Femur (tissue), 1 donor: ENCODE results near the gene DNPEP.

Experiments used
- DNase-seq: peaks from one replicate; pipeline ENCODE4 v3.0.0-alpha.2; 2017

DNPEP gene

GRCh38 chr2:219356834-219357233 lies 30.9 kb downstream of the DNPEP start:
- DNase-seq: no peak

GRCh38 chr2:219354582-219354981 lies 33.1 kb downstream of the DNPEP start:
- DNase-seq: no peak

GRCh38 chr2:219353129-219353528 lies 34.6 kb downstream of the DNPEP start:
- DNase-seq: no peak

- peak; percentile 56 for DNase-seq
Measured at GRCh38 chr2:219352448-219353023, 35.2 kb downstream of the DNPEP start.

- DNase-seq: no peak
Measured at GRCh38 chr2:219350710-219351221, 36.9 kb downstream of the DNPEP start.

GRCh38 chr2:219350215-219350614 lies 37.5 kb downstream of the DNPEP start:
- DNase-seq: no peak

- DNase-seq: peak; percentile 64
Measured at GRCh38 chr2:219344751-219345430, 42.8 kb downstream of the DNPEP start.

- DNase-seq: no peak
Measured at GRCh38 chr2:219335373-219335786, 52.3 kb downstream of the DNPEP start.

GRCh38 chr2:219334076-219334475 lies 53.6 kb downstream of the DNPEP start:
- no peak for DNase-seq

- DNase-seq: no peak
Measured at GRCh38 chr2:219332542-219332941, 55.2 kb downstream of the DNPEP start, which contains the start of gene RESP18. TSS of gene RESP18 (minus strand) at chr2:219332744.

- DNase-seq: peak; percentile 68
Measured at GRCh38 chr2:219331560-219332213, 56.0 kb downstream of the DNPEP start.

- DNase-seq: no peak
Measured at GRCh38 chr2:219327719-219328118, 60.0 kb downstream of the DNPEP start.

GRCh38 chr2:219325657-219326315 lies 61.9 kb downstream of the DNPEP start:
- no peak for DNase-seq

GRCh38 chr2:219325136-219325535 lies 62.6 kb downstream of the DNPEP start:
- no peak for DNase-seq

- no peak for DNase-seq
Measured at GRCh38 chr2:219323434-219323833, 64.3 kb downstream of the DNPEP start.
